Measurements from ENCODE around the gene LRRC43. TPM values are rescaled to one million over a fixed set of nuclear protein-coding genes. Genes with fewer than 3 reads are reported as not detected.

Gene LRRC43
- total RNA-seq, 1 donor from 2014 or later = 3.0 TPM

DNA sequence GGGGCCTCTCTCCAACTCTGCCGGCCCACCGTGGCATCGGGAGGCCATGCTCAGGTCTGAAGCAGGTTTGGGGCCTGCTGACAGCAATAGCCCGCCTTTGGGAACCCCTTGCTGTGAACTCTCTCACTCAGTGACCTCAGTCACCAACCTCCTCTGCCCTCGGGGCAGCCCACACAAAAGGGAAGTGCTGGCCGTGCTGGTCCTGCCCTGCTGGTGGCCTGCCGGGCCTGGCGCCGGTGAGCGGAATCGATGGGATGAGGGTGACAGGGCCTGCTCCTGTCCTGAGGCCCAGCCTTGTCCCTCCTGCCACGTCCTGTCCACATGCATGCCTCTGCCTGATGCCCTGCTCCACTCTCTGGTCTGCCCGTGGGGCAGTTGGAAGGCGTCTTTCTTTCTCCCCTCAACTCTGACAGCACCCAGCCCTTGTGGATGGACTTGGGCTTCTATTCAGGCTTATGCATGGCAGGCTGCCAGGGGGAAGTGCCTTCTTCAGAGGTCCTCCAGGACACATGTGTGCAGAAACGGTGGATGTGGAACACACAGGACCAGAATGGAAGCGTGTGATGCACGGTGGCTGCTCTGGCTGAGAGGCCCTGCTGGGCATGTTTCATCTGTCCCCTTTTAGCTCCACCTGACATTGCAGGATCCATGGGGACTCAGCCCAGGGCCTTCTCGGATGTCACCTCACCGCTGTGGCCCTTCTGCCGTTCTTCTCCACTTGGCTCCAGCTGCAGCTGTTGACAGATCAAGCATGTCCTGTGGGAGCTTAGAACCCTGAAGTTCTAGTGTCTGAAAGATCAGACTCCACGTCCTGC lies 40.8 kb upstream of the LRRC43 start:
- TF ChIP-seq CTCF (conservative IDR thresholded peaks at IDR 0.05) = no peak
- Mint-ChIP-seq H3K4me3 (no peak overlapping the region), H3K27me3 (no peaks in the 10 kb centered on the region), H3K36me3 (peaks cover 5% of the 10 kb centered on the region), H3K27ac (no peak overlapping the region), H3K4me1 (ENCODE audit: unreplicated experiment) (no peaks in the 10 kb centered on the region), H3K9me3 (no peaks in the 10 kb centered on the region)
- no peak for DNase-seq (ENCODE audit: extremely low spot score, unreplicated experiment)

DNA sequence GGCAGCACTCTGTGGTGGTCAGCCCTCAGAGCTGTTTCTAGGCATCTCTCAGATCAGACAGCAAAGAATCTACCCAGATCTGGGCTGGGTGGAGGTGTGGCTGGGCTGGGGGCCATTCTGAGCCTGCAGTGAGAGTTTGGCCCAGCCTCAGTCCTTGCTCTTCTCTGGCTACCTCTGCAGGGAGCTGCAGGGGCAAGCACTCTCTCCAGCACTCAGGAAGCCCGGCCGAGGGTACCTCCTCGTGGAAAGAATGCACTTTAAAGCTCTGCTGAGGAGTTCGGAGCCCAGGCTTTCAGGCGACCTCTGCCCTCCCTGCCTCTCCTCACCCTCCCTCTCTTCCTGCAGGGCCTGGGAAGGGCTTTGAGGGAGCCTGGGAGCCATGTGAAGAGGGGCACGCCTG lies 40.1 kb upstream of the LRRC43 start:
- Mint-ChIP-seq H3K36me3 (peaks cover 5% of the 10 kb centered on the region), H3K4me3 (no peak overlapping the region), H3K9me3 (no peaks in the 10 kb centered on the region), H3K27ac (no peak overlapping the region), H3K4me1 (ENCODE audit: unreplicated experiment) (no peaks in the 10 kb centered on the region), H3K27me3 (no peaks in the 10 kb centered on the region)
- TF ChIP-seq CTCF (conservative IDR thresholded peaks at IDR 0.05) = no peak
- DNase-seq (ENCODE audit: extremely low spot score, unreplicated experiment) = no peak

DNA sequence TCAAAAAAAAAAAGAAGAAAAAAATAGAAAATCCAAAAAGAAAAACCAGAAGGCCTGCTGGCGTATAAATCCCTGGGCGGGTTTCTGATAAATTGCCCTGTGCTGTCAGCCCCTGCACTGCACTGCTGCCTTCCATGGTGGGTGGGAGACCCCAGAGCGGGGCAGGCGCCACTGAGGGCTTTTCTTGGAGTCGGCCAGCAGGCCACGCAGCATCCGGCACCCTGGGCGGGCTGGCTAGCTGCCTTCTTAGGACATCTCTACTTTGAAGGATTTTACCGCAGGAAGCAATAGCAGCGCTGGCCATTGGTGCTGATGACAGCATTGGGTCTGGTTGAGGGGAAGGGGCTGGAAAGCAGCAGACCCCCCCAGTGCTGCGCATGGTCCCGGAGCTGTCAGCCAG lies 38.0 kb upstream of the LRRC43 start:
- no peaks in the 10 kb centered on the region for H3K9me3 Mint-ChIP-seq
- DNase-seq (ENCODE audit: extremely low spot score, unreplicated experiment) = no peak
- H3K4me1 Mint-ChIP-seq (ENCODE audit: unreplicated experiment) = peaks cover 6% of the 10 kb centered on the region
- peaks cover 5% of the 10 kb centered on the region for H3K36me3 Mint-ChIP-seq
- no peak overlapping the region for H3K4me3 Mint-ChIP-seq
- no peak for TF ChIP-seq CTCF (conservative IDR thresholded peaks at IDR 0.05)
- H3K27ac Mint-ChIP-seq = no peak overlapping the region
- no peaks in the 10 kb centered on the region for H3K27me3 Mint-ChIP-seq

DNA sequence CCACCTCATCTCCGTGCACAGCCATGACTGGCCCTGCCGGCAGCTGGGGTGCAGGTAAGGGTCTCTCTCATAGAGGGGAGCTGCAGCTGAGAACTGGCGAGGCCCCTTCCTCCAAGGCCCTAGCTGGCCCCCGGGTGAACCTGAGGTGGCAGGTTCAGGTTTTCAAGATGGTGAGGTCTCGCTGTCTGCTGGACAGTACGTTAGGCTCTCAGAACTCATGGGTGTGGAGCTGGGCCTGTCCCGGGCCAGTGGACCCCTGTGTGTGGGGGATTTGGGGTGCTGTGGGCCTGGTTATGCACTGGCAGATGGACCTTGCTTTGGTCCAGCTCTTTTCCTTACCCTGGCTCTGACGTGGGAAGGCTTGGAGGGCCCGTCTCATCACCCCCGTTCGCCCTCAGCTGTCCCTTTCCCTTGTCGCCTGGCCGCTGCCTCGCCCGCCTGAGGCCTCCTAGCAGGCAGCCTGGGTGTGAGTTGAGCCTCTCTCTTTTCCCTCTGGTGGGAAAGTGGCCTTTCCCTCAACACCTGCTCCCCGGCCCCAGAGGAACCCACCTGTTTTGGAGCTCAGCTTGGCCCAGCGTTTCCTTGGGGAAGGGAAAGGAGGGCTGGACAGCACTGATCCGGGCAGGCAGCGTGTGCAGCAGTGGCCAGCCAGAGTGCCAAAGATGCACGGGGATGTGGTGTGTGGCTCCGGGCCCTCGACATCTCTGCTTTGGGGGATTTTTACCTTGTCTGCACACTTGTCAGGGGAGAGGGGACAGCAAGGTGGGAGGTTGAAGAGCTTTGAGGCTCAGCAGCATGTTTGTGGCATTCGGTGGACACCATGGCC lies 37.2 kb upstream of the LRRC43 start:
- TF ChIP-seq CTCF (conservative IDR thresholded peaks at IDR 0.05) = no peak
- no peak overlapping the region for H3K4me3 Mint-ChIP-seq
- no peak overlapping the region for H3K27ac Mint-ChIP-seq
- H3K4me1 Mint-ChIP-seq (ENCODE audit: unreplicated experiment) = peaks cover 6% of the 10 kb centered on the region
- H3K27me3 Mint-ChIP-seq = no peaks in the 10 kb centered on the region
- DNase-seq (ENCODE audit: extremely low spot score, unreplicated experiment) = no peak
- H3K9me3 Mint-ChIP-seq = no peaks in the 10 kb centered on the region
- H3K36me3 Mint-ChIP-seq = peaks cover 5% of the 10 kb centered on the region

DNA sequence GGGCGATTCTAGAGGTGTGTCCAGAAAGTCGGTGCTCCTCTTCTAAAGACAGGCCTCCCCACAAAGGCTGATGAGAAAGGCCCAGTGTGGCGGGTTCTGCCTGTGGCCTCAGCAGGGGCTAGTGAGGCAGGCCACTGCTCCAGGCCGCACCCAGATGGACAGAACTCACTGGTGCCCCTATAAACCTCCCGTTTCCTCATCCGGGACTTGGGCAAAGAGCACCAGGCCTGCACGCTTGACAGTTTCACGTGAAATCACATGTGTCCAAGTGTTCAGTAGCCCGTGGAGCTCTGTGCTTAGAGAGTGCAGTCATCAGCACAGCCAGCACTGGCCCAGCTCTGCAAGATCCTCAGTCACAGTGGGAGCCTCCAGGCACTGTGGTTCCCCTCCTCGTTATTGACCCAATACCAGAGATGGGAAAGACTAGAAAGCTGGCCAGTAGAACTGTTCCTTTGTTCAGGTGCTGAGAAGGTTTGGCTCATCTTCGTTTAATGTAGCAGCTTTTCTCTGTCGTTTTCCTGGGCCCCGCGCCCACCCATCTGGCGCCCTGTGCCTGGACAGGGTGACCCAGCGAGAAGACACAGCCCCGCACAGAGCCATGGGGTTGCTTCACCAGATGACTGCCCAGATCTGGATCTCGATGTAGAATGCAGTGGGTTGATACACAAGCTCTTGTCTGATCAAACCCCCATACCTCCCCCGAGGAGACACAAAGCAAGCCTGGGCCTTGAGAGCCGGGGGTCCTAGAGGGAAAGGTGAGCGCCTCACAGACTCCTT lies 35.2 kb upstream of the LRRC43 start:
- Mint-ChIP-seq H3K9me3 (no peaks in the 10 kb centered on the region), H3K4me1 (ENCODE audit: unreplicated experiment) (peaks cover 6% of the 10 kb centered on the region), H3K4me3 (no peak overlapping the region), H3K27me3 (peaks cover 4% of the 10 kb centered on the region), H3K27ac (no peak overlapping the region), H3K36me3 (peaks cover 5% of the 10 kb centered on the region)
- no peak for DNase-seq (ENCODE audit: extremely low spot score, unreplicated experiment)
- TF ChIP-seq CTCF (conservative IDR thresholded peaks at IDR 0.05) = no peak
